Fibroblast of skin of left biceps (primary cell): ENCODE results near the gene RPL13.
"Not testable (repeated sequence)": the region's sequence is repeated elsewhere in the genome, so short reads cannot be mapped to it uniquely, and the experiment has no call there.

Source experiments
- DNase-seq, 2 experiments: peaks; one replicate each; pipeline ENCODE4 v3.0.0-alpha.2; 2013; ENCODE audit warnings: low read depth in 2 of 2

Gene RPL13

DNA sequence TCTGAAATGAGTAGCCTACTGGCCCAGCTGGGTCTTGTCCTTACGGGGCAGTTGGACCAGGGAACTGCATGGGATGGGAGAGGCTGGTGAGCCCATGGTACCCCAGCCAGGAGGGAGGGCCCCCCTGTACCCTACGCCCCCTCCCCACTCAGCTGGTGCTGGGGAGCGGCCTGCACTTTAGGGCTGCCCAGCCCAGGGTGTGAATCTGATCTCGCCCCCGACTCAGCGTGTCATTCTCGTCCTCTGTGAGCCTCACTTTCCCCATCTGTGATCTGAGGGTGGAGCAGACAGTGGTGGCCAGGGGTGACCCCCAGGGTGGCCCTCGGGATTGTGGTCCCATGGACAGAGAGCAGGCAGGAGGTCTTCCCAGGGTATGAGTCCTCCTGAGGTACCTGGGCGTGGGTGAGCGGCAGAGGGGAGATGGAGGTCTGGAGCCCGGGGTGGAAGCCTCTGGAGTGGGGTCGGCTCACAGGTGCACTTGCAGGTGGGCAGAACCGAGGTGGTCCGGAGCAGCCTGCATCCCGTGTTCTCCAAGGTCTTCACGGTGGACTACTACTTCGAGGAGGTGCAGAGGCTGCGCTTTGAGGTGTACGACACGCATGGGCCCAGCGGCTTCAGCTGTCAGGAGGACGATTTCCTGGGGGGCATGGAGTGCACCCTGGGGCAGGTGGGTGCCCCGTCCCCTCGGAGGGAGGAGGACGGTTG lies 16.7 kb downstream of the RPL13 start:
- no peak for DNase-seq

DNA sequence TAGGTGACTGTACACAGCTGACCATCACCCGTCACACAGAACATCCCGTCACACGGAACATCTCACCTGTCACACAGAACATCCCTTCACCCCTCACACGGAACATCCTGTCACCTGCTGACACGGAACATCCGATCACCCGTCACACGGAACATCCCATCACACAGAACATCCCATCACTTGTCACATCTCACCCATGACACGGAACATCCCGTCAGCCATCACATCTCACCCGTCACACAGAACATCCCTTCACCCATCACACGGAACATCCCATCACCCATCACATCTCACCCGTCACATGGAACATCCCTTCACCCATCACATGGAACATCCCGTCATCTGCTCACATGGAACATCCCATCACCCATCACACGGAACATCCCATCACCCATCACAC lies 18.9 kb downstream of the RPL13 start:
- DNase-seq = no peak

DNA sequence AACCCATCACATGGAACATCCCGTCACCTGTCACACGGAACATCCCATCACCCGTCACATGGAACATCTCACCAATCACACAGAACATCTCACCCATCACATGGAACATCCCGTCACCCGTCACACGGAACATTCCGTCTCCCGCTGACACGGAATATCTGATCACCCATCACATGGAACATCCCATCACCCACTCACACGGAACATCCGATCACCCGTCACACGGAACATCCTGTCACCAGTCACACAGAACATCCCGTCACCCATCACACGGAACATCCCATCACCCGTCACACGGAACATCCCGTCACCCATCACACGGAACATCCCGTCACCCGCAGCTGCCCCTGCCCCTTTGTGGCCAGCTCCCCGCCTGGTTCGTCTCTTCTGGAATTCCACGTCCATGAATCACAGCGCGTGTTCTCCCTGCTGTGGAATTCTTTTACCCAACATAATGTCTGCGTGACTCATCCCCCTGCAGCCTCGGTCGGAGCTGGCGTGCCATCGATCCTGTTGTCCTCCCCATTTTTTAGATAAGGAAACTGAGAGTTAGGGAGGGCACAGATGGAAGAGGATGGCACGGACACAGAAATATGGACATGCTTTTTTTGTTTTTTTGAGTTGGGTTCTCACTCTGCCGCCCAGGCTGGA lies 20.7 kb downstream of the RPL13 start:
- DNase-seq = peak; percentile 88 to 89

DNA sequence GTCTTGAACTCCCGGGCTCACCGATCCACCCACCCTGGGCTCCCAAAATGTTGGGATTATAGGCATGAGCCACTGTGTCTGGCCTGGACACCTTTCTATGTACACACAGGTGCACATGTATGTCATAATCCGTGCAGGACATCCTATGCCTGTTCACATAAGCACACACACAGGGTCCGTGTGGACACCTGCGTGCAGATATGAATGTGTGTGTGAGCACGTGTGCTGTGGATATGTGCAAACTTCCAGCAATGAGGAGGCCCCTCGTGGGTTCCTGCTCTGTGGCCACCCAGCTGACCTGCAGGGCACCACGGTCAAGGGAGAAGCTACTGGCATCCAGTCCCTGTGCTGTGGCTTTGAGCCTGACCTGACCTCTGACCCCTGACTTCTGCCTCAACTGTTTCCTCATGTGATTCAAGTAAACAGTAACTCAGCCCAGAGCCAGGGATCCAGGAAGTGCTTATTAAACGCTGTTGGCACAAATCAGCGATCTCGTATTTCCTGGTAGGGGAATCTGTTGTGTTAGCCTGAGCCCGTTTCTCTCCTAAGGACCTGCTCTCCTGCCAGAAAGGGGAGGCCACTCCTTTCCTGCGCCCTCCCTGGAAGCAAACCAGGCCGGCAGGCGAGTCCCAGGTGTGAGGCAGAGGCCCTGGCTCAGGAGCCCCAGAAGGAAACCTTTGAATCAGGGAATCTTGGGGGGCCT lies 21.5 kb downstream of the RPL13 start:
- DNase-seq = no peak

DNA sequence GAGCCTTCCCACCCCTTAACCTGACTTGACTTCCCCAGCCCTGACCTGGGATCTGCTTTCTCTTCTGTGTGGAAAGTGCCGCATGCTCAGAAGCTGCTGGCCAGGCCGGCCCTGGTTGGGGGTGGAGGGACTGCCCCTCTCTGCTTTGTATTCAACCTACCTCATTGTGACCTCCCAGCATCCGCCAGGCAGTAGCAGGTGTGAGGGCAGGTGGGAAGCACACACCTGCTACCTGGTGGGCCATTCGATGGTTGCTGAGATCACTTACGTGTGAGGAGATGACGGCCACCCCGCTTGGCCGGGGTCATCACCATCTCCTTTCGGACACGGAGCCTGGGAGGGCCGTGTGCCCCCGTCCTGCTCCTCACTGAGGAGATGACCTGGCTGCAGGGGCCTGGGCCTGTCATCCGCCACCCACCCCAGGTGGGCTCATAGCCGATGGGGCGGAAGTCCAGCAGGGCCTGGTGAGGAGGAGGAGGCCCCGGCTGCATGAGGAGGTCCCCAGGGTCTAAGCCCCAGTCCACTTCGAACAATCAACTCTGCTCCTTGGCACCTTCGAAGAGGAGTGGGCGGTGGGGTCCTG lies 22.2 kb downstream of the RPL13 start:
- no peak for DNase-seq

DNA sequence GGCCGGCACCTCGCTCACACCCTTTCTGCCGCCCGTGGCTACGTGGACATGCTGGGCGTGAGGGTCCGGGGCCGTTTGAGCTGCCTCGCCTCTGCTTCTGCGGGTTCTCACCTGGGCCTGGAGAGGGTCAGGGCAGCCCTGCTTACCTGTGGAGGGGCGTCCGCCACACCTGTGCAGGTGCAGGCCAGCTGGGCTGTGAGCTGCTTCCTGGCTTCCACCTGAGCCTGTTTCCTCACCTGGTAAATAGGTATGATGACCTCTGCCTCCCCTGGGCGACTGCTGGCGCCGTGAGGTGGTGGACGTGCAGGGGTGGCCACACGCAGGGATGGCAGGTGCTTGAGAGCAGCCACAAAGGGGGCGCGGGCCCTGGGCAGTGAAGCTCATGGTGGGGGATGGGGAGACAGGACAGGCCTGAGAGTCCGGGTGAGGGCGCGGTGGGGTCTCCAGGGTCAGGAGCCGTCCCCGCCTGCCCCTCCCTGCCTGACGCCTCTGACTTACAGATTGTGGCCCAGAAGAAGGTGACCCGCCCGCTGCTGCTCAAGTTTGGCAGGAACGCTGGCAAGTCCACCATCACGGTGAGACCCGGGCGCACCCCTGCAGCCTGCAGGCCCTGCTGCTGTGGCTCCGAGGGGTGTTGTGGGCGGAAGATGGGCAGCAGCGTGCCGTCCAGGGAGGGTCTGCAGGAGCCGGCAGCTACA lies 22.9 kb downstream of the RPL13 start:
- DNase-seq = no peak

DNA sequence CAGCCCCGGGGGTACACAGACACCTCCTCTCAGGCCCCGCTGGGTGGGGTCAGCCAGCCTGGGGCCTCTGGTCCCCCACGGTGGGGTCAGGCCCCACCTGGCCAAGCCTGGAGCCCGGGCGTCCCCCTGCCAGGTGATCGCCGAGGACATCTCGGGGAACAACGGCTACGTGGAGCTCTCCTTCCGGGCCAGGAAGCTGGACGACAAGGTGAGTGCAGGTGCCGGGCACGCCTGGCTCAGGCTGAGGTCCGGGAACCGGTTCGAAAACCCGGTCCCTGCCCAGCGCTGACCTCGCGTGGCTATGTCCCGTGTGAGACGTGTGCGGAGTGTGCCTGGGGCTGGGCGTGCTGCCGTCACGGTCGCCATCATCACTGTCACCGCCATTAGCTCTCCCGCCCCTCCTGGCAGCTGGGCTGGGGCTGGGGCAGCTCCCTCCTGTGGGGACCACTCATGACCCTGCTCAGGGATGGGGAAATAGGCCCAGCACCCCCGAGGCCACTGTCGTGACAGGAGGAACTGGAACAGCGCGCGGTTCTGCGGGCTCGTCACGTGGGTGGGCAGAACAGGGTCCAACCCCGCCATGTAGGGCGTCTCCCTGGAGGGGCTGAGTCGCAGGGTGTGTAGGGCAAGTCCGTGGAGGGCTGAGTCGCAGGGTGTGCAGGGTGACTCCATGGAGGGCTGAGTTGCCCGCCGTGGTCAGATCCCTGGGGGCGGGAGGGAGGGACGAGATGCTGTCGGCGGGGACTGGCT lies 23.6 kb downstream of the RPL13 start:
- DNase-seq = no peak

DNA sequence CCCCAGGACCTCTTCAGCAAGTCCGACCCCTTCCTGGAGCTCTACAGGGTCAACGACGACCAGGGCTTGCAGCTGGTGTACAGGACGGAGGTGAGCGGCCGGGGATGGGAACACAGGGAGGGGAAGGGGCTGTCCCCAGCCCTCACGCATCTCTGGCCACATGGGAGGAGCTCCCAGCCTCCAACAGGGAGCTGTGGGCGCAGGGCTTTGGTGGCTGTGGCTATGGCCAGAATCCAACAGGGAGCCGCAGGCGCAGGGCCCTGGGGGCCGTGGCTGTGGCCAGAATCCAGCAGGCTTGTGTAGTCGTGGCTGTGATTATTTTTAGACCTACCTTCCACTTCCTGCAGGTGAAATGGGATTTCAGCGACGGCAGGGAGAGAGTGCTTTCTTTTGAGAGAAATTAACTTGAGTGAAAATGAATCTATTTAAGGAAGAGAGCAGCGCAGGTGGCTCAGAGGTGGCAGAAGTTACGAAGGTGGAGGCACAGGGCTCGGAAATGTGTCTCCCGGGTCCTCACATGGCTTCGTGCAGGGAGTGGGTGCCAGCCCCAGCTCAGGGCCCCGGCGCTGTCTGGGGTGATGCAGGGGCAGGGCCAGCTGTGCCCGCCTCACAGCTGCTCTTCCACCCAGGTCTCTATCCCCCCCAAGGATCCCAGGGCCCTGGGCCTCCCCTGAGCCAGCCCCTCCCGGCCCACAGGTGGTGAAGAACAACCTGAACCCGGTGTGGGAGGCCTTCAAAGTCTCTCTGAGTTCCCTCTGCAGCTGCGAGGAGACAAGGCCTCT lies 24.5 kb downstream of the RPL13 start:
- no peak for DNase-seq

DNA sequence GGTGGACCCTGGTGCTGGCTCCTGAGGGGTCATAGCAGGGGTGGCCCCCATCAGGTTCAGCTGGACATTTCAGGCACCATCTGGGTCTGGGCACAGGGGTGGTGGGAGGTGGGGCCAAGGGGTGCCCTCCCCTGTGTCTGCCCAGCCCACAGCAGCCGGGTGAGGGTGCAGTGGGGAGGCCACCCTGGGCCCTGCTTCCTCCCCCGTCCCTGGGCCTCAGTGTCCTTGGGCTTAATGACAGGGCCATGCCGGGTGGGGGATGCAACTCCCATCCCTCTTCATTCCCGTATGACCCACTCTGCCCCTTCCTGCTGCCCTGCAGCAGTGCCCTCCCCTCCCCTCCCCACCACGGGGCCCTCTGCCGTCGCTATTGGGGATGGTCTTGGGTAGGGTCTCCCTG lies 25.7 kb downstream of the RPL13 start:
- no peak for DNase-seq

DNA sequence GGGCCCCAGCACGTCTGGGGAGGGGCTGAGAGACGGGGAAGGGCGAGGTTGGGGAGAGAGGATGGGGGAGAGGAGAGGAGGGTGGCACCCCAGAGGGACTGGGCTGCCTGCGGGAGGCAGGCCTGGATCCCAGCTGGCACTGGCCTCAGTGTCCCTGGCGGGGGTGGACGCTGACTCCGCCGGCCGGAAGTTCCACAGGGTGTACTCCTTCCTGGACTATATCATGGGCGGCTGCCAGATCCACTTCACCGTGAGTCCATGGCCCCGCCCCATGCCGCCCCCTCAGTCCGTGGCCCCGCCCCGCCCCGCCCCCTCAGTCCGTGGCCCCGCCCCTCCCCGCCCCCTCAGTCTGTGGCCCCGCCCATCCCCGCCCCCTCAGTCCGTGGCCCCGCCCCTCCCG lies 26.4 kb downstream of the RPL13 start:
- DNase-seq = no peak

DNA sequence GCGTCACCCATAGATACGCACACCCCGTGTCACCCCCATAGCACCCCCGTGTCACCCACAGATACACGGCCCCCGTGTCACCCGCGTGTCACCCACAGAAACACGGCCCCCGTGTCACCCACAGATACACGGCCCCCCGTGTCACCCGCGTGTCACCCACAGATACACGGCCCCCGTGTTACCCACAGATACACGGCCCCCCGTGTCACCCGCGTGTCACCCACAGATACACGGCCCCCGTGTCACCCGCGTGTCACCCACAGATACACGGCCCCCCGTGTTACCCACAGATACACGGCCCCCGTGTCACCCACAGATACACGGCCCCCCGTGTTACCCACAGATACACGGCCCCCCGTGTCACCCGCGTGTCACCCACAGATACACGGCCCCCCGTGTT lies 27.2 kb downstream of the RPL13 start:
- not testable (repeated sequence) for DNase-seq

DNA sequence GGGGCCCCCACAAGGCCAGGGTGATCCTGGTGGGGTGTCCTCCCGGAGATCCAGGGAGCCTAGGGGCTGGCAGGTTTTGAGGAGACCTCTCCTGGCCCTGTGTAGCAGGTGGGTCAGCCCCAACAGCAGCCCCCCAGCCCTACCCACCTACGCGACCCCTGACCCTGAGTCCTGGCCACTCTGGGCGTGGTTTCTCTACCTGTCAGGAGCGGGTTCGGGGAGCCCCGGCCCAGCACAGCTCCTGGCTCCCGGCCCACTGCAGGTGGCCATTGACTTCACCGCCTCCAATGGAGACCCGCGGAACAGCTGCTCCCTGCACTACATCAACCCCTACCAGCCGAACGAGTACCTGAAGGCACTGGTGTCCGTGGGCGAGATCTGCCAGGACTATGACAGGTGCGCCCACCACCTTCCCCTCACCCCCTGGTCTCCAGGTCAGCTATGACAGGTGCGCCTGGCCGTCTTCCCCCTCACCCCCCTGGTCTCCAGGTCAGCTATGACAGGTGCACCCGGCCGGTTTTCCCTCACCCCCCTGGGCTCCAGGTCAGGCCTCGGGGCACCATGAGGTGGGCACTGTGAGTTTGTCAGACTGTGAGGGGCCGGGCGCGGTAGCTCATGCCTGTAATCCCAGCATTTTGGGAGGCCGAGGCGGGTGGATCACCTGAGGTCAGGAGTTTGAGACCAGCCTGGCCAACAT lies 28.1 kb downstream of the RPL13 start:
- DNase-seq = no peak

DNA sequence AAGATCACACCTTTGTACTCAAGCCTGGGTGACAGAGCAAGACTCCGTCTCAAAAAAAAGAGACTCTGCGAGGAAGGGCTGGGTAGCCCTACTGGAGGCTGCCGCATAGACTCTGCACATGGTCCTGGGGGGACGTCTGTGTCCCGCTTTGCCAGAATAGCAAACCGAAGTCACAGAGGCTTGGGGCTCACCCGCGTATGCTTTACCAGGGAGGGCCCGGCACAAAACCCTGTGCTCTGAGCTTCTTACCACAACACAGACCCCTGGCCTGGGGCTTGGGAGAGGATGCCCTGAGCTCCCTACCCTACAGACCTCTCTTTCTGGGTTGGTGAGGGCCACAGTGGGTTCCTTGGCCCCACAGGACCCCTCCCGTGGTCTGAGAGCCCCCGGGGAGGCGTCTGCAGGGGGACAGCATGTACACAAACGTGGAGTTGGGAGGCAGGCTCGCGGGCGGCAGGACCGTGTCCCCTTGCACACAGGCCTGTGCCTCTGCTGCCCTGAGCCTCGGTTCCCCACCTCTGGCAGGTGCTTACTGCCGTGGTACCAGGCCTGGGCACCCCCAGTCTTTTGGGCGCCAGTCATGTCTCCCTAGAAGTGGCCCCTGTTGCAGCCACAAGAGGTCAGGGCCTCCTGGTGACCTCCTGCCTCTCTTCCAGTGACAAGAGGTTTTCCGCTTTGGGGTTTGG lies 28.9 kb downstream of the RPL13 start:
- no peak for DNase-seq

DNA sequence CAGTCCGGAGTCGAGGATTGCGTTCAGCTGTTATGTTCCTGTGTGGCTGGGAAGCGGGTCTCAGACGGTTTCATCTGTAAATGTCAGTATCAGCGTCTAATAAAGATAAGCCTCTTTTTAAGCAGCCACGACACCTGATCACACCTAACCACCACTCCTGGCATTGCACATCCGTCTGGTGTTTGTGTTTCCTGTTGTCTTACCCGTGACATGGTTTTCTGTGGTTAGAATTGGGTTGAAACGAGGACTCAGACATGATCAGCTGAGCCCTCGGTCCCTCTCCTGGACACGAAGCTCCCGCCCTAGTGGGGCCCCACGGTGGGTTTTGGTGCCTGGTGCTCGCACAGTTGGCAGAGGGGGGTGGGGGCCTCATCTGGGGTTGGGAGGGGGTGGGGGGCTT lies 33.4 kb downstream of the RPL13 start:
- no peak for DNase-seq

DNA sequence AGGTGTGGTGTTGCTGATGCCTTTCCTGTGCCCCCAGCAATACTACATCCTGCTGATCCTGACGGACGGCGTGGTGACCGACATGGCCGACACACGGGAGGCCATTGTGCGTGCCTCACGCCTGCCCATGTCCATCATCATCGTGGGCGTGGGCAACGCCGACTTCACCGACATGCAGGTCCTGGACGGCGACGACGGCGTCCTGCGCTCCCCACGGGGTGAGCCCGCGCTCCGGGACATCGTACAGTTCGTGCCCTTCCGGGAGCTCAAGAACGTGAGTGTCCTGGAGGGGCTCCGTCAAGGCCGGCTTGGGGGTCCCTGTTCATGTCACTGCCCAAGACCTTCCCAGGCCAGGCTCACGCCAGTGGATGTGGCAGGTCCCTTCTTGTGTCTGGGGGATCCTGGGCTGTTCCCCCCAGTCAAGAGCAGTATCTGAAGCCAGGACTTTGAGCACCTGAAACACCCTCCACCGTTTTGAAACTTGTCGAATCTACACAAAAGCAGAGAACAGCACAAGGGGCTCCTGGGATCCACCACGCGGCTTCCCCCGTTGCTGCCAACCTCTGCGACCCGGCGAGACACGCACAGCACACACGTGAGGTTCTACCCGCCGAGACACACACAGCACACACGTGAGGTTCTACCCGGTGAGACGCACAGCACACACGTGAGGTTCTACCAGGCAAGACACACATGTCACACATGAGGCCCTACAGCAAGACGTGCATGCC lies 35.0 kb downstream of the RPL13 start:
- DNase-seq = no peak

DNA sequence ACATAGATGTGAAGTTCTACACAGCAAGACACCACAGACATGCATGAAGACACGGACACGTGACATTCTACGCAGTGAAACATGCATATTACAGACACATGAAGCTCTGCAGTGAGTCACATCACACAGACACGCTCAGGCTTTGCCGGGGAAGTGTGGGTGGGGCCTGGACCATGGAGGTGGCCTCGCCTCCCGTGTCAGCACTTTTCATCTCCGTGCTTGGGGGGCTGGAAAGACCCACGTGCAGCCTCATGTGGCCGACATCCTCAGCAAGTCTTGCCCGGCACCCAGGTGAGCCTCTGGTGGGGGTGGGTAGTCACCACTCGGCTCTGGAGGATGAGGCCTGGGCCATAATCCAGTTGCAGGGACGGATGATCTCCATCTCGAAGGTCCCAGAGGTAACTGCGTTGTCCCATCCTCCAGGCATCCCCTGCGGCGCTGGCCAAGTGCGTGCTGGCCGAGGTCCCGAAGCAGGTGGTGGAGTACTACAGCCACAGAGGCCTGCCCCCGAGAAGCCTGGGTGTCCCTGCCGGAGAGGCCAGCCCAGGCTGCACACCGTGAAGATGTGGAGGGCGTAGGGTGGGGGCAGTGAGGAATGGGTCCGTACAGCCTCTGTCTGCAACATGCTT lies 35.7 kb downstream of the RPL13 start:
- no peak for DNase-seq

DNA sequence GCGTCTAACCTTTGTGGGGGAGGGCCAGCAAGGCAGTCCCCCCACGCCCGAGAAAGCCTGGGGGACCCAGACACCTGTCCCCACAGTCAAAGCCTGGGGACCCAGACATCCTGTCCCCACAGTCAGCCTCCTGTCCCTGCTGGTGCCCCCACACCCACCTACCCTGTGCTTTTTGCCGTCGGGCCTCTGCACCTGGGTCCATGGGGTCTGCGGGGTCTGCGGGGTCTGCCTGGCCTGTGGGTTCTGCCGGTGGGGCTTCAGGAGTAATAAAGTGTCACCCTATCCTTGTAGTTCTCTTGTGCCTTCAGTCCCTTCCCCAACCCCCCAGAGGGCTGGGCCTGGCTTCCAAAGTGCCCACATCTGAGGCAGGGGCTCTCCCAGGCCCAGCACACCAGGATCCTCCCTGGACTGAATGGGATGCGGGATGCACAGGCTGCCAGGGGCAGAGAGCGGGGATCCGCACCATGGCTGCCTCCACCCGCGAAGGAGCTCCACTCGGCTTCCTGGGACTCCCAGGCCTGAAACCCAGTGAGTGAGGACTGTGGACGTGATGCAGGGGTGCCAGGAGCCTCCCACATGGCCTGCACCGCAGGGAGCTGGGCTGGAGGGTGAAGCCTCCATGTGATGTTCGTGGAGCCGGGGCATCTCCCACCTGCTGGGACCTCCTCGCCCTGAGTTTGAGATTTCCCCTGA lies 36.6 kb downstream of the RPL13 start:
- DNase-seq = no peak

DNA sequence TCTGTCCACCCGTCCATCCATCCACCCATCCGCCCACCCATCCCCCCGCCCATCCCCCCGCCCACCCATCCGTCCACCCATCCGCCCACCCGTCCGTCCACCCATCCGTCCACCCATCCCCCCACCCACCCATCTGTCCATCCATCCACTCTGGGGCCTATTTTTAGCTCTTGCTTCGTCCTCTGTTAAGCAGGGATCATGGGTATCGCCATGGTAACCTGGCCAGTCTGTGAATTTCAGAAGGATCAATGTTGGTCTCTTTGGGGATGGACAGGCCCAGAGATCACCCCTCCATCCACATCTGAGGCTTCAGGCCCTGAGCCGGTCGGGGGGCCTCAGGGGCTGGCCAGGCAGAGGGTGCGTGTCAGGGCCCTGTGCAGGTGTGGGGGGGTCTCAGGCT lies 37.7 kb downstream of the RPL13 start:
- no peak for DNase-seq
